GM12878 (cell line): ENCODE data around the gene IL1B. TPM values are rescaled to one million over a fixed set of nuclear protein-coding genes. Genes with fewer than 3 reads are reported as not detected.

Experiments
- ATAC-seq: fragments of 200-7000 bp; cut with Tn5 transposase; 3 replicates; pipeline ENCODE4 v1.9.1; 2020; ENCODE audit warnings: mild to moderate bottlenecking, moderate library complexity
- BruUV-seq: library from RNA; stranded (reverse); fragments of 400-500 nt; replicated peaks from 2 replicates; lab custom pipeline; 2021; lab: Mats Ljungman, UMichigan
- CTCF ChIA-PET: fragments of 300-600 bp; sonication (Branson Sonifier 250); formaldehyde crosslinking; extraction: SDS; loops from one replicate; lab custom pipeline; 2021; ENCODE audit warnings: inconsistent platforms; lab: Yijun Ruan, JAX
- POLR2A ChIA-PET: fragments of 350-600 bp; formaldehyde crosslinking; extraction: SDS; loops from one replicate; lab custom pipeline; 2021; ENCODE audit warnings: inconsistent platforms; lab: Charles Lee
- RAD21 ChIA-PET: fragments of 300-600 bp; sonication (Branson Sonifier 250); formaldehyde crosslinking; loops from one replicate; lab custom pipeline; 2023; ENCODE audit warnings: antibody characterized with exemption; ENCODE audit not compliant: unreplicated experiment; lab: Charles Lee
- SMC1A ChIA-PET: fragments of 300-600 bp; sonication (Branson Sonifier 250); formaldehyde crosslinking; loops from one replicate; lab custom pipeline; 2023; ENCODE audit not compliant: unreplicated experiment, uncharacterized antibody; lab: Charles Lee
- DNase-seq: peaks from one replicate; pipeline ENCODE4 v3.0.0-alpha.2; 2011; ENCODE audit warnings: low read depth, low spot score
- FAIRE-seq: peaks from 3 replicates; lab custom pipeline; 2011; peaks lifted over from hg19 to GRCh38; lab: Jason Lieb, UNC
- H2AFZ ChIP-seq: 2 replicates; pipeline ENCODE4 v1.6.0; 2011; ENCODE audit warnings: low read depth, low read length, control low read depth; ENCODE audit not compliant: control insufficient read depth
- H3K27ac ChIP-seq: 2 replicates; pipeline ENCODE4 v1.5.1; 2011; ENCODE audit warnings: control low read depth; ENCODE audit not compliant: control insufficient read depth, insufficient read depth
- H3K27me3 ChIP-seq, 2 experiments: replicated peaks in 1 of 2; 2 replicates each; pipeline versions ENCODE4 v1.6.0 to v1.6.1; 2011; ENCODE audit warnings: low read length in 1 of 2; ENCODE audit not compliant: control insufficient read depth in 2 of 2, insufficient read depth in 2 of 2
- H3K36me3 ChIP-seq, 2 experiments: 2 replicates each; pipeline ENCODE4 v1.5.1; 2011; ENCODE audit warnings: low read length in 1 of 2; ENCODE audit not compliant: control insufficient read depth in 2 of 2, insufficient read depth in 2 of 2
- H3K4me1 ChIP-seq: 2 replicates; pipeline ENCODE4 v1.6.1; 2011; ENCODE audit warnings: mild to moderate bottlenecking, low read length, moderate library complexity, mixed read lengths; ENCODE audit not compliant: control insufficient read depth, insufficient read depth
- H3K4me2 ChIP-seq: 2 replicates; pipeline ENCODE4 v1.6.0; 2011; ENCODE audit warnings: control low read depth; ENCODE audit not compliant: control insufficient read depth, insufficient read depth
- H3K4me3 ChIP-seq: fragments of 200-600 bp; sonication (generic); 2 replicates; pipeline ENCODE4 v1.5.1; 2016
- H3K79me2 ChIP-seq: 2 replicates; pipeline ENCODE4 v1.6.0; 2011; ENCODE audit warnings: low read length; ENCODE audit not compliant: control insufficient read depth, insufficient read depth
- H3K9ac ChIP-seq: 2 replicates; pipeline ENCODE4 v1.8.0; 2011; ENCODE audit warnings: low read length, control low read depth, mixed read lengths; ENCODE audit not compliant: control insufficient read depth, insufficient read depth
- H3K9me3 ChIP-seq: replicated peaks from 3 replicates; pipeline ENCODE4 v1.5.1; 2011; ENCODE audit warnings: mild to moderate bottlenecking, low read length; ENCODE audit not compliant: control insufficient read depth, insufficient read depth
- H4K20me1 ChIP-seq: 2 replicates; pipeline ENCODE4 v1.6.0; 2011; ENCODE audit not compliant: control insufficient read depth, insufficient read depth
- ASH2L ChIP-seq: fragments of 300-600, 200-600 bp; sonication (generic); IDR thresholded peaks from 2 replicates; pipeline ENCODE4 v1.6.1; 2017; ENCODE audit warnings: low read depth, mild to moderate bottlenecking, borderline replicate concordance
- ATF2 ChIP-seq: IDR thresholded peaks from 2 replicates; pipeline ENCODE4 v1.6.1; 2012; ENCODE audit warnings: low read length, inconsistent platforms
- BCL11A ChIP-seq: IDR thresholded peaks from 2 replicates; pipeline ENCODE4 v1.6.1; 2011; ENCODE audit warnings: low read depth, low read length
- CHD2 ChIP-seq: IDR thresholded peaks from 2 replicates; pipeline ENCODE4 v1.6.1; 2011; ENCODE audit warnings: low read depth, low read length, improper control_type of control experiment, borderline replicate concordance
- EGR1 ChIP-seq, 2 experiments: IDR thresholded peaks; 1 replicate in 1 of 2; 2 replicates in 1 of 2; pipeline ENCODE4 v1.6.1; 2011 to 2012; ENCODE audit warnings: low read depth in 2 of 2, low read length in 2 of 2, borderline replicate concordance in 1 of 2, mild to moderate bottlenecking in 1 of 2, moderate library complexity in 1 of 2
- MTA2 ChIP-seq: fragments of 450-650 bp; IDR thresholded peaks from 2 replicates; pipeline ENCODE4 v1.6.1; 2016; ENCODE audit warnings: low read depth, mild to moderate bottlenecking, moderate library complexity
- NR2C1 ChIP-seq: fragments of 450-650 bp; IDR thresholded peaks from 2 replicates; pipeline ENCODE4 v1.6.1; 2017; ENCODE audit warnings: antibody characterized with exemption, mild to moderate bottlenecking, moderate library complexity
- NR2F1 ChIP-seq: fragments of 450-650 bp; conservative IDR thresholded peaks from 2 replicates; pipeline ENCODE4 v1.6.1; 2017; ENCODE audit warnings: mild to moderate bottlenecking
- POLR2AphosphoS2 ChIP-seq: IDR thresholded peaks from 2 replicates; pipeline ENCODE4 v1.6.1; 2011; ENCODE audit warnings: low read depth, mild to moderate bottlenecking, low read length, improper control_type of control experiment, moderate library complexity
- RAD21 ChIP-seq: IDR thresholded peaks from 2 replicates; pipeline ENCODE4 v1.6.1; 2011; ENCODE audit warnings: mild to moderate bottlenecking, low read depth, low read length, moderate library complexity; ENCODE audit not compliant: insufficient read depth
- RBBP5 ChIP-seq: fragments of 200-600 bp; sonication (generic); conservative IDR thresholded peaks from 2 replicates; pipeline ENCODE4 v1.6.1; 2016
- RUNX3 ChIP-seq: IDR thresholded peaks from 2 replicates; pipeline ENCODE4 v1.6.1; 2012; ENCODE audit warnings: low read length, inconsistent platforms
- ZNF687 ChIP-seq: fragments of 450-650 bp; IDR thresholded peaks from 2 replicates; pipeline ENCODE4 v1.6.1; 2017; ENCODE audit warnings: mild to moderate bottlenecking, moderate library complexity
- WGBS: methylation state at CpG from one replicate; pipeline ENCODE4 v1.1.6; 2016; ENCODE audit warnings: low lambda C conversion rate; ENCODE audit not compliant: insufficient replicate concordance, insufficient coverage; ENCODE audit errors: missing lambda C conversion rate; 5-methylcytosine and 5-hydroxymethylcytosine counted together
- in situ Hi-C: fragments of 300-500 bp; cut with MboI; formaldehyde crosslinking; loops from 9 replicates; pipeline ENCODE4 v1.14.3; 2018; ENCODE audit warnings: mixed read lengths
- intact Hi-C: fragments of 100-400 bp; cut with micrococcal nuclease; formaldehyde crosslinking; loops from one replicate; pipeline ENCODE4 v1.14.2; 2022; ENCODE audit not compliant: unreplicated experiment
- polyA plus RNA-seq, 11 experiments: library from polyadenylated mRNA; depleted of rRNA in 4 of 11; unstranded in 6 of 11; stranded (reverse) in 5 of 11; fragments of >200 nt; fragmentation: Nextera tagmentation in 4 of 11; fragmentation: Illumina TruSeq in 1 of 11; extraction: Ambion mirVana in 4 of 11; extraction: Trizol in 1 of 11; gene quantifications; 1 replicate in 1 of 11; 2 replicates in 10 of 11; pipeline versions ENCODE4 v1.2.1 to v1.2.3, GENCODE V29; 2011 to 2016; ENCODE audit warnings: inconsistent platforms in 2 of 11, missing spikeins in 2 of 11, low read depth in 1 of 11
- total RNA-seq, 4 experiments: library from RNA; depleted of rRNA in 3 of 4; stranded (reverse); fragments of >200 nt in 3 of 4; fragmentation: Illumina TruSeq in 1 of 4; extraction: Trizol in 1 of 4; gene quantifications; 2 replicates each; pipeline versions ENCODE4 v1.2.1 to v1.2.3, GENCODE V29; 2013 to 2021
- TF ChIP-seq, protein P1 (sequence below): fragments of 450-650 bp; IDR thresholded peaks from 2 replicates; pipeline ENCODE4 v1.6.1; 2017; ENCODE audit warnings: mild to moderate bottlenecking, moderate library complexity

Gene IL1B
- total and polyA plus RNA-seq, 10 of the 15 experiments (the other 5 are each of a cell fraction or from before 2014, with no cell fraction given): 0.20 to 1.6 (median 0.84) TPM

GRCh38 chr2:112880696-112881095 lies 44.1 kb upstream of the IL1B start:
- no peak for FAIRE-seq
- H4K20me1 ChIP-seq: no peaks in the 10 kb centered on the region
- ATAC-seq: peak; percentile 53
- peaks cover 31% of the 10 kb centered on the region for H3K4me1 ChIP-seq
- H3K79me2 ChIP-seq: no peaks in the 10 kb centered on the region
- H3K4me3 ChIP-seq: no peak overlapping the region
- peak overlapping the region; percentile 56; the same call in 1 of the 2 replicates for H3K4me2 ChIP-seq
- H3K9ac ChIP-seq: no peak overlapping the region
- ChIA-PET POLR2A (interaction anchor here (0.5 to 1.4 kb wide), 6 partner anchors 77 to 297 kb away, joined by 3 to 7 read pairs (median 3); no protein-coding TSS in a partner anchor), SMC1A (interaction anchor here (1.0 to 12.1 kb wide), 13 partner anchors 10 to 152 kb away, joined by 3 to 362 read pairs (median 7); partner anchors contain the start of gene IL1B), CTCF (interaction anchor here (0.8 to 12.0 kb wide), 9 partner anchors 9 to 156 kb away, joined by 3 to 496 read pairs (median 6); no protein-coding TSS in a partner anchor), RAD21 (interaction anchor here (0.6 to 11.8 kb wide), 14 partner anchors 38 to 203 kb away, joined by 3 to 281 read pairs (median 4); partner anchors contain the start of gene IL1B)
- BruUV-seq: no TSS peak
- 6% methylated on average over 7 of the region's 7 CpGs for WGBS
- DNase-seq: peak; percentile 33
- peak overlapping the region; percentile 75 for H3K27ac ChIP-seq
- no peaks in the 10 kb centered on the region for H3K27me3 ChIP-seq
- H3K36me3 ChIP-seq: no peaks in the 10 kb centered on the region
- intact Hi-C loops (loop anchor here (2.0 kb wide), 3 partner anchors 40 to 76 kb away; no protein-coding TSS in a partner anchor), in situ Hi-C loops (no loop called here)
- H2AFZ ChIP-seq: peak overlapping the region; percentile 61
- no peaks in the 10 kb centered on the region for H3K9me3 ChIP-seq
- TF ChIP-seq RBBP5 (no peak), ASH2L (no peak), RUNX3 (no peak), NR2C1 (0 out of 2 replicates have a peak, but pooled peaks have one; percentile 16), ATF2 (no peak), EGR1 (IDR thresholded peaks at IDR 0.05; ENCODE audit: borderline replicate concordance in 1 of 2, low read depth in 2 of 2, low read length in 2 of 2) (no peak), POLR2AphosphoS2 (no peak), MTA2 (no peak), BCL11A (0 out of 2 replicates have a peak, but pooled peaks have one; percentile 17), NR2F1 (0 out of 2 replicates have a peak, but pooled peaks have one; percentile 9), CHD2 (0 out of 2 replicates have a peak, but pooled peaks have one; percentile 5), RAD21 (0 out of 2 replicates have a peak, but pooled peaks have one; percentile 4), ZNF687 (peak; percentile 19; the same call in 1 of the 2 replicates)
- TF ChIP-seq, protein P1, sequence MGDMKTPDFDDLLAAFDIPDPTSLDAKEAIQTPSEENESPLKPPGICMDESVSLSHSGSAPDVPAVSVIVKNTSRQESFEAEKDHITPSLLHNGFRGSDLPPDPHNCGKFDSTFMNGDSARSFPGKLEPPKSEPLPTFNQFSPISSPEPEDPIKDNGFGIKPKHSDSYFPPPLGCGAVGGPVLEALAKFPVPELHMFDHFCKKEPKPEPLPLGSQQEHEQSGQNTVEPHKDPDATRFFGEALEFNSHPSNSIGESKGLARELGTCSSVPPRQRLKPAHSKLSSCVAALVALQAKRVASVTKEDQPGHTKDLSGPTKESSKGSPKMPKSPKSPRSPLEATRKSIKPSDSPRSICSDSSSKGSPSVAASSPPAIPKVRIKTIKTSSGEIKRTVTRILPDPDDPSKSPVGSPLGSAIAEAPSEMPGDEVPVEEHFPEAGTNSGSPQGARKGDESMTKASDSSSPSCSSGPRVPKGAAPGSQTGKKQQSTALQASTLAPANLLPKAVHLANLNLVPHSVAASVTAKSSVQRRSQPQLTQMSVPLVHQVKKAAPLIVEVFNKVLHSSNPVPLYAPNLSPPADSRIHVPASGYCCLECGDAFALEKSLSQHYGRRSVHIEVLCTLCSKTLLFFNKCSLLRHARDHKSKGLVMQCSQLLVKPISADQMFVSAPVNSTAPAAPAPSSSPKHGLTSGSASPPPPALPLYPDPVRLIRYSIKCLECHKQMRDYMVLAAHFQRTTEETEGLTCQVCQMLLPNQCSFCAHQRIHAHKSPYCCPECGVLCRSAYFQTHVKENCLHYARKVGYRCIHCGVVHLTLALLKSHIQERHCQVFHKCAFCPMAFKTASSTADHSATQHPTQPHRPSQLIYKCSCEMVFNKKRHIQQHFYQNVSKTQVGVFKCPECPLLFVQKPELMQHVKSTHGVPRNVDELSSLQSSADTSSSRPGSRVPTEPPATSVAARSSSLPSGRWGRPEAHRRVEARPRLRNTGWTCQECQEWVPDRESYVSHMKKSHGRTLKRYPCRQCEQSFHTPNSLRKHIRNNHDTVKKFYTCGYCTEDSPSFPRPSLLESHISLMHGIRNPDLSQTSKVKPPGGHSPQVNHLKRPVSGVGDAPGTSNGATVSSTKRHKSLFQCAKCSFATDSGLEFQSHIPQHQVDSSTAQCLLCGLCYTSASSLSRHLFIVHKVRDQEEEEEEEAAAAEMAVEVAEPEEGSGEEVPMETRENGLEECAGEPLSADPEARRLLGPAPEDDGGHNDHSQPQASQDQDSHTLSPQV: 0 out of 2 replicates have a peak, but pooled peaks have one; percentile 29
